ENCODE data around the gene TNK1. TPM values are rescaled to one million over a fixed set of nuclear protein-coding genes. Genes with fewer than 3 reads are reported as not detected.

Gene TNK1
- total and polyA plus RNA-seq, 2 of the 8 experiments (the other 6 are each of a cell fraction or from before 2014, with no cell fraction given), result 7.6 to 9.5 TPM

DNA sequence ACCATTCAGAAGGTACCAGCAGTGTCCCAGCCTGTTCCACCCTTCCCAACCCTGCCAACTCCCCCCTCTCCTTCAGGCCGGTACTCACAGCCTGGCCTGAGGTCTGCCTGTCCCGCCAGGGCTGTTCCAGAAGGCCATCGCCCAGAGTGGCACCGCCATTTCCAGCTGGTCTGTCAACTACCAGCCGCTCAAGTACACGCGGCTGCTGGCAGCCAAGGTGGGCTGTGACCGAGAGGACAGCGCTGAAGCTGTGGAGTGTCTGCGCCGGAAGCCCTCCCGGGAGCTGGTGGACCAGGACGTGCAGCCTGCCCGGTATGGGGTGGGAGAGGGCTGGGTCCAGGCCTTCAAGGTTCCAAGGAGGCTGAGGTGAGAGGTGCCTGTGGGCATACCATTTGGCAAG, 33.9 kb downstream of the TNK1 start:
- DNase-seq (ENCODE audit: low read depth in 1 of 2, low spot score in 2 of 2) (no peak), FAIRE-seq (no peak)
- ChIA-PET POLR2A (ENCODE audit: partially characterized antibody) (interaction anchor here (0.7 to 2.8 kb wide), 6 partner anchors 8 to 69 kb away, joined by 3 to 14 read pairs (median 4); partner anchors contain the start of genes NLGN2 and TMEM256), CTCF (ENCODE audit: partially characterized antibody) (interaction anchor here (2.4 kb wide), 1 partner anchor 23 kb away, joined by 5 read pairs; no protein-coding TSS in a partner anchor)
- no peak overlapping the region for H2BK20ac ChIP-seq (ENCODE audit: low read length)
- no peaks in the 10 kb centered on the region for H3K79me2 ChIP-seq (ENCODE audit: control insufficient read depth in 1 of 2, insufficient read depth in 2 of 2, low read length in 2 of 2)
- H3K23me2 ChIP-seq (ENCODE audit: low read depth, low read length), result peaks cover 4% of the 10 kb centered on the region; the same call in 1 of the 2 replicates
- H3K9ac ChIP-seq (replicated peaks in 1 of 4; ENCODE audit: extremely low read depth in 1 of 4, low read depth in 3 of 4, low read length in 3 of 4), result no peak overlapping the region
- peaks cover 0 to 12% (median 7%) of the 10 kb centered on the region in 4 experiments; a peak in 5 of 7 replicates for H3K4me1 ChIP-seq (replicated peaks in 1 of 4; ENCODE audit: control insufficient read depth in 3 of 4, insufficient read depth in 4 of 4, low read length in 3 of 4)
- WGBS, 2 experiments (ENCODE audit: extremely low coverage in 1 of 2, insufficient coverage in 1 of 2, insufficient read length in 1 of 2, insufficient replicate concordance in 2 of 2, low coverage in 1 of 2, low lambda C conversion rate in 2 of 2, missing lambda C conversion rate in 1 of 2), result 89% methylated on average over 14 of the region's 14 CpGs; no CpG with 5 or more reads in 1 of the 2 experiments
- H3K27me3 ChIP-seq (replicated peaks in 1 of 4; ENCODE audit: control insufficient read depth in 3 of 4, extremely low read depth in 1 of 4, insufficient read depth in 3 of 4, low read length in 3 of 4), result no peaks in the 10 kb centered on the region
- no peak overlapping the region for H2BK15ac ChIP-seq (ENCODE audit: low read length)
- H3K4me3 ChIP-seq (ENCODE audit: extremely low read depth in 1 of 4, insufficient read depth in 2 of 4, low read depth in 3 of 4, low read length in 4 of 4), result no peak overlapping the region
- no peak overlapping the region for H3K23ac ChIP-seq (ENCODE audit: insufficient read length)
- H3K79me1 ChIP-seq (ENCODE audit: low read depth, low read length), result 0 out of 2 replicates have a peak, but pooled peaks cover 1% of the 10 kb centered on the region
- no peak overlapping the region for H3K18ac ChIP-seq (ENCODE audit: extremely low read depth, low read length)
- peaks cover 2 to 13% of the 10 kb centered on the region in 2 experiments for H4K20me1 ChIP-seq (replicated peaks in 1 of 2; ENCODE audit: control insufficient read depth in 1 of 2, insufficient read depth in 2 of 2, low read length in 2 of 2)
- TF ChIP-seq TBP (IDR thresholded peaks at IDR 0.05; ENCODE audit: low read depth, low read length) (no peak), RBBP5 (IDR thresholded peaks at IDR 0.05; ENCODE audit: borderline replicate concordance, low read depth, low read length) (no peak), TEAD4 (IDR thresholded peaks at IDR 0.05; ENCODE audit: low read depth, low read length) (no peak), NANOG (IDR thresholded peaks at IDR 0.05; ENCODE audit: insufficient read depth, low read depth, low read length, poor library complexity, severe bottlenecking) (no peak), SIRT6 (IDR thresholded peaks at IDR 0.05; ENCODE audit: low read length) (no peak)
- H4K5ac ChIP-seq (ENCODE audit: insufficient read length, low read depth, low read length), result no peak overlapping the region
- H3K27ac ChIP-seq (ENCODE audit: low read depth, low read length), result no peak overlapping the region
- H3K36me3 ChIP-seq (ENCODE audit: control insufficient read depth in 2 of 4, insufficient read depth in 4 of 4, low read length in 3 of 4), result peaks cover 0 to 34% (median 14%) of the 10 kb centered on the region in 4 experiments; a peak in 6 of 8 replicates
- H4K8ac ChIP-seq (ENCODE audit: extremely low read depth, insufficient read depth, low read length), result no peak overlapping the region
- H2BK120ac ChIP-seq (replicated peaks; ENCODE audit: low read depth, low read length), result no peak overlapping the region
- no peak overlapping the region for H2AFZ ChIP-seq (ENCODE audit: low read length)
- H2AK5ac ChIP-seq (ENCODE audit: low read depth, low read length), result no peak overlapping the region
- H3K9me3 ChIP-seq (ENCODE audit: insufficient read depth in 2 of 2, low read depth in 1 of 2, low read length in 1 of 2), result no peaks in the 10 kb centered on the region
- H3K56ac ChIP-seq (replicated peaks; ENCODE audit: insufficient read length, low read depth, low read length), result no peak overlapping the region
- no peak overlapping the region for H2BK5ac ChIP-seq (ENCODE audit: low read depth, low read length)
- no peak overlapping the region for H3K14ac ChIP-seq (ENCODE audit: insufficient read length)
- no peak overlapping the region for H4K91ac ChIP-seq (replicated peaks; ENCODE audit: insufficient read length, low read length)
- H3K4ac ChIP-seq (replicated peaks; ENCODE audit: insufficient read length, low read depth, low read length), result no peak overlapping the region
- H3K4me2 ChIP-seq (ENCODE audit: insufficient read depth in 1 of 2, low read depth in 2 of 2, low read length in 2 of 2), result no peak overlapping the region
- H2BK12ac ChIP-seq (ENCODE audit: low read depth, low read length), result no peak overlapping the region
